ENCODE measurements around the gene ELMO1. TPM values are rescaled to one million over a fixed set of nuclear protein-coding genes. Genes with fewer than 3 reads are reported as not detected.

Gene ELMO1
- total RNA-seq, 1 experiment from 2014 or later = 1.1 TPM

- BruUV-seq (replicated peaks) = no TSS peak
- ATAC-seq (no peak), DNase-seq (ENCODE audit: low read depth, low spot score) (no peak)
- H3K4me1 ChIP-seq (ENCODE audit: control insufficient read depth in 1 of 2, insufficient read depth in 2 of 2, low read length in 2 of 2) = peaks cover 23 to 28% of the 10 kb centered on the region in 2 experiments
- no peaks in the 10 kb centered on the region for H3K79me2 ChIP-seq (ENCODE audit: insufficient read depth, low read length)
- no peak overlapping the region for H3K27ac ChIP-seq (ENCODE audit: low read depth, low read length)
- no peak overlapping the region for H3K4me3 ChIP-seq (replicated peaks in 1 of 2; ENCODE audit: low read depth in 1 of 2, low read length in 2 of 2)
- TF ChIP-seq EZH2 (IDR thresholded peaks at IDR 0.05) (no peak), ZNF274 (IDR thresholded peaks at IDR 0.05; ENCODE audit: low read depth, low read length) (no peak), CEBPB (IDR thresholded peaks at IDR 0.05; ENCODE audit: low read depth) (no peak), POLR2A (IDR thresholded peaks at IDR 0.05; ENCODE audit: borderline replicate concordance, extremely low read depth, insufficient read depth, insufficient read length) (no peak), JUND (IDR thresholded peaks at IDR 0.05) (no peak), REST (IDR thresholded peaks at IDR 0.05; ENCODE audit: low read depth) (no peak), CTCF (IDR thresholded peaks at IDR 0.05 in 2 of 3, conservative IDR thresholded peaks at IDR 0.05 in 1 of 3; ENCODE audit: borderline replicate concordance in 1 of 3, insufficient read depth in 1 of 3, low read depth in 2 of 3, low read length in 2 of 3) (no peak), RAD21 (IDR thresholded peaks at IDR 0.05; ENCODE audit: low read depth) (no peak), EZH2phosphoT487 (IDR thresholded peaks at IDR 0.05; ENCODE audit: borderline replicate concordance) (no peak), SRF (IDR thresholded peaks at IDR 0.05; ENCODE audit: low read depth) (no peak), ZBTB33 (IDR thresholded peaks at IDR 0.05; ENCODE audit: extremely low read depth, insufficient replicate concordance, low read length) (no peak), ELF1 (IDR thresholded peaks at IDR 0.05; ENCODE audit: borderline replicate concordance, low read depth) (no peak), POLR2AphosphoS5 (IDR thresholded peaks at IDR 0.05; ENCODE audit: low read depth, low read length) (no peak)
- no peaks in the 10 kb centered on the region for H3K36me3 ChIP-seq (ENCODE audit: control insufficient read depth in 1 of 2, insufficient read depth in 2 of 2, low read length in 2 of 2)
- no peaks in the 10 kb centered on the region for H3K27me3 ChIP-seq (ENCODE audit: insufficient read depth, low read length)
- peaks cover 0 to 11% of the 10 kb centered on the region in 2 experiments; a peak in 1 of 4 replicates for H3K9me3 ChIP-seq (ENCODE audit: control insufficient read depth in 1 of 2, insufficient read depth in 1 of 2, low read depth in 1 of 2, low read length in 2 of 2)
- H3K4me2 ChIP-seq (ENCODE audit: low read length) = no peak overlapping the region
- no peaks in the 10 kb centered on the region for H4K20me1 ChIP-seq (ENCODE audit: insufficient read depth)
- POLR2A ChIA-PET = no interaction called here
- intact Hi-C loops (cut with micrococcal nuclease) = no loop called here
- no peak overlapping the region for H3K9ac ChIP-seq (ENCODE audit: low read length)
- H2AFZ ChIP-seq (ENCODE audit: low read depth, low read length, poor library complexity, severe bottlenecking) = no peak overlapping the region
- H3K9me2 ChIP-seq (ENCODE audit: insufficient read depth) = no peaks in the 10 kb centered on the region
- RAD21 ChIA-PET (ENCODE audit: low non-redundant PET in 1 of 2, low total read pairs in 2 of 2, uncharacterized antibody in 2 of 2, unreplicated experiment in 2 of 2) = no interaction called here
- CTCF ChIA-PET = no interaction called here
These were observed 411.4 kb downstream of the ELMO1 start for GRCh38 chr7:37037286-37037685.
